ENCODE results near the gene NEURL1B.

- TF ChIP-seq EZH2 (IDR thresholded peaks at IDR 0.05; ENCODE audit: borderline replicate concordance, insufficient read depth, low read depth, low read length, poor library complexity, severe bottlenecking): no peak
- TF ChIP-seq CTCF (IDR thresholded peaks at IDR 0.05): no peak
Measured at GRCh38 chr5:172718527-172719114, 77.6 kb downstream of the NEURL1B start.

Data from B cell (primary cell).